Tibial artery (tissue), 4 donors: Measurements from ENCODE around the gene GPRIN2.

Source experiments
- DNase-seq, 2 donors: peaks; one replicate each; pipeline ENCODE4 v3.0.0-alpha.2; 2019
- H3K27ac ChIP-seq, 2 donors: fragments of 200-600 bp; sonication (generic) in 1 of 2; 1 replicate in 1 of 2; 2 replicates in 1 of 2; pipeline ENCODE4 v1.5.1; 2018 to 2019; ENCODE audit warnings: mild to moderate bottlenecking in 1 of 2
- H3K27me3 ChIP-seq, 2 donors: fragments of 200-600 bp; sonication (generic) in 1 of 2; one replicate each; pipeline versions ENCODE4 v1.5.1 to v1.6.0; 2016 to 2019
- H3K36me3 ChIP-seq, 3 donors: fragments of 200-600 bp; sonication (generic) in 2 of 3; one replicate each; pipeline ENCODE4 v1.5.1; 2016 to 2019; ENCODE audit warnings: mild to moderate bottlenecking in 2 of 3
- H3K4me1 ChIP-seq, 4 donors: fragments of 200-600 bp; sonication (generic) in 2 of 4; 1 replicate in 3 of 4; 2 replicates in 1 of 4; pipeline ENCODE4 v1.5.1; 2016 to 2019
- H3K4me3 ChIP-seq, 2 donors: fragments of 200-600 bp; sonication (generic) in 1 of 2; 1 replicate in 1 of 2; 2 replicates in 1 of 2; pipeline ENCODE4 v1.5.1; 2018 to 2019; ENCODE audit warnings: mild to moderate bottlenecking in 2 of 2
- H3K9me3 ChIP-seq, 3 donors: fragments of 200-600 bp; sonication (generic) in 1 of 3; one replicate each; pipeline ENCODE4 v1.5.1; 2016 to 2019
- CTCF ChIP-seq, 2 experiments: fragments of 200-600 bp in 1 of 2; fragments of 450-650 bp in 1 of 2; IDR thresholded peaks; one replicate each; pipeline ENCODE4 v1.5.1; 2017 to 2019; ENCODE audit warnings: antibody characterized with exemption in 2 of 2, mild to moderate bottlenecking in 1 of 2, moderate library complexity in 1 of 2
- intact Hi-C: fragments of 100-400 bp; cut with DNase I; formaldehyde crosslinking; loops from one replicate; pipeline ENCODE4 v1.15.0; 2023; ENCODE audit warnings: low total_unique reads

The GPRIN2 gene

DNA sequence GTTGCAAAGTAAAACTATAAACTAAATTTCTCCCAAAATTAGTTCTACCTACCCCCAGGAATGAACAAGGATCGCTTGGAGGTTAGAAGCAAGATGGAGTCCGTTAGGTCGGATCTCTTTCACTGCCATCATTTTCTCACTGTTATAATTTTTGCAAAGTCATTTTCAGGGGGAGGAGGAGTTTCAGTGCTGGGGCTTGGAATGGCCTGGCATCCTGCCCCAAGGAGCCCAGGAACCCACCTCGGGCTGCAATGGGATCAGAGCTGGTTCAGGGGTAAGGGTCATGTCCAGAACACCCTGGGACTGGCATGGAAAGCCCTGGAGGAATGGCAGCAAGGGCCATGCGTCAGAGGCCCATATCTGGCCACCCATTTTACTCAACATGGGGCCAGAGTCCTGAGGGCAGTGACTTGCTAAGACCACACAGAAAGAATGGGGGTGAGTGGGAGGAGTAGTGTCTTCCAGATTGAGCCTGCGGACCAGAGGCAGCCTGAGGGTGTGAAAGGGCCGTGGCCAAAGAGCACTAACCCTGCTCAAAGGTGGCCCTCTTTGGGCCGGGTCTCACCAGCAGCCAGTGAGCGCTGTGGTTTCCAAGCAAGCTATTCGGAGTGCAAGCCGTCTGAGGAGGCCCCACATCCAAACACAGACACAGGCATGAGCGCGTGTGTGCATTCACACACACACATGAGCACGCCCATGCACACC, 31.8 kb downstream of the GPRIN2 start:
- TF ChIP-seq CTCF (IDR thresholded peaks at IDR 0.05), result no peak
- H3K4me1 ChIP-seq, result peaks cover 0 to 21% (median 16%) of the 10 kb centered on the region in 4 donors
- no peak overlapping the region for H3K4me3 ChIP-seq
- H3K27me3 ChIP-seq, result no peaks in the 10 kb centered on the region
- peak in 1 of 2 donors; percentile 24 for DNase-seq
- no peaks in the 10 kb centered on the region for H3K36me3 ChIP-seq
- no peak overlapping the region for H3K27ac ChIP-seq
- H3K9me3 ChIP-seq, result no peaks in the 10 kb centered on the region
- intact Hi-C loops, result no loop called here

GRCh38 chr10:46523962-46524471, 32.4 kb downstream of the GPRIN2 start:
- DNase-seq, result peak; percentile 20 to 67
- no peaks in the 10 kb centered on the region for H3K9me3 ChIP-seq
- TF ChIP-seq CTCF (IDR thresholded peaks at IDR 0.05), result no peak
- peaks cover 0 to 21% (median 16%) of the 10 kb centered on the region in 4 donors for H3K4me1 ChIP-seq
- no peak overlapping the region for H3K4me3 ChIP-seq
- no peaks in the 10 kb centered on the region for H3K36me3 ChIP-seq
- intact Hi-C loops, result no loop called here
- H3K27me3 ChIP-seq, result no peaks in the 10 kb centered on the region
- H3K27ac ChIP-seq, result peak overlapping the region in 1 of 2 donors; percentile 1

- no peak for TF ChIP-seq CTCF (IDR thresholded peaks at IDR 0.05)
- Histone ChIP-seq H3K4me3 (no peak overlapping the region), H3K36me3 (no peaks in the 10 kb centered on the region), H3K27ac (peak overlapping the region in 1 of 2 donors; percentile 1), H3K9me3 (no peaks in the 10 kb centered on the region), H3K27me3 (no peaks in the 10 kb centered on the region), H3K4me1 (peaks cover 0 to 21% (median 16%) of the 10 kb centered on the region in 4 donors)
- intact Hi-C loops, result no loop called here
- peak; percentile 20 to 71 for DNase-seq
Observed at GRCh38 chr10:46523119-46523961, 33.1 kb downstream of the GPRIN2 start.

GRCh38 chr10:46522295-46523118, 34.0 kb downstream of the GPRIN2 start:
- Histone ChIP-seq H3K27ac (no peak overlapping the region), H3K4me1 (peaks cover 0 to 21% (median 16%) of the 10 kb centered on the region in 4 donors), H3K27me3 (no peaks in the 10 kb centered on the region), H3K36me3 (no peaks in the 10 kb centered on the region), H3K9me3 (no peaks in the 10 kb centered on the region), H3K4me3 (no peak overlapping the region)
- intact Hi-C loops, result no loop called here
- DNase-seq, result no peak
- no peak for TF ChIP-seq CTCF (IDR thresholded peaks at IDR 0.05)

- intact Hi-C loops, result no loop called here
- no peak for TF ChIP-seq CTCF (IDR thresholded peaks at IDR 0.05)
- peaks cover 0 to 9% of the 10 kb centered on the region in 2 donors for H3K27me3 ChIP-seq
Observed at GRCh38 chr10:46520941-46521340, 35.5 kb downstream of the GPRIN2 start.

More at GRCh38 chr10:46520941-46521340, 35.5 kb downstream of the GPRIN2 start:
- no peaks in the 10 kb centered on the region for H3K9me3 ChIP-seq
- H3K27ac ChIP-seq, result no peak overlapping the region
- H3K4me1 ChIP-seq, result peaks cover 0 to 21% (median 16%) of the 10 kb centered on the region in 4 donors
- H3K36me3 ChIP-seq, result no peaks in the 10 kb centered on the region
- H3K4me3 ChIP-seq, result no peak overlapping the region
- DNase-seq, result no peak
